Measurements from ENCODE around the gene TUBA4A. TPM values are rescaled to one million over a fixed set of nuclear protein-coding genes. Genes with fewer than 3 reads are reported as not detected.
"Not testable (repeated sequence)": the region's sequence is repeated elsewhere in the genome, so short reads cannot be mapped to it uniquely, and the experiment has no call there.

Gene TUBA4A
- total RNA-seq, 2 experiments from 2014 or later: 96.0 to 186 TPM

GRCh38 chr2:219261024-219261855, 7.5 kb upstream of the TUBA4A start:
- intact Hi-C loops (cut with micrococcal nuclease; ENCODE audit: unreplicated experiment): no loop called here
- H3K4me1 ChIP-seq (ENCODE audit: insufficient read depth, low read length, poor library complexity, severe bottlenecking): peaks cover 8% of the 10 kb centered on the region
- no peak overlapping the region for H2AFZ ChIP-seq (ENCODE audit: low read length)
- ChIA-PET POLR2A (interaction anchor here (0.7 to 1.6 kb wide), 3 partner anchors 15 to 18 kb away, joined by 3 to 5 read pairs (median 4); partner anchors contain the start of gene DNAJB2), CTCF (ENCODE audit: unreplicated experiment) (interaction anchor here (0.6 kb wide), 1 partner anchor 17 kb away, joined by 12 read pairs; no protein-coding TSS in a partner anchor)
- H3K9me3 ChIP-seq (ENCODE audit: low read length): no peaks in the 10 kb centered on the region
- no peaks in the 10 kb centered on the region for H4K20me1 ChIP-seq (ENCODE audit: insufficient read depth, low read length)
- H3K4me2 ChIP-seq (ENCODE audit: low read length): no peak overlapping the region
- TF ChIP-seq EZH2phosphoT487 (IDR thresholded peaks at IDR 0.05; ENCODE audit: borderline replicate concordance, low read depth, low read length) (no peak), CTCF (conservative IDR thresholded peaks at IDR 0.05; ENCODE audit: low read length) (no peak)
- no peak overlapping the region for H3K27ac ChIP-seq (ENCODE audit: low read depth, low read length, poor library complexity, severe bottlenecking)
- H3K9me2 ChIP-seq (ENCODE audit: insufficient read depth, low read length): no peaks in the 10 kb centered on the region
- no peak for DNase-seq (ENCODE audit: low spot score)
- no peak overlapping the region for H3K4me3 ChIP-seq (ENCODE audit: low read depth, low read length, poor library complexity, severe bottlenecking)
- no TSS peak for BruUV-seq (replicated peaks)
- H3K79me2 ChIP-seq (ENCODE audit: insufficient read depth, low read depth, low read length): no peaks in the 10 kb centered on the region
- H3K36me3 ChIP-seq (ENCODE audit: insufficient read depth, low read length): no peaks in the 10 kb centered on the region

GRCh38 chr2:219258942-219259341, 5.2 kb upstream of the TUBA4A start:
- BruUV-seq (replicated peaks); H3K4me2 ChIP-seq (ENCODE audit: low read length); DNase-seq (ENCODE audit: low spot score); H4K20me1 ChIP-seq (ENCODE audit: insufficient read depth, low read length); H3K9me2 ChIP-seq (ENCODE audit: insufficient read depth, low read length); H3K36me3 ChIP-seq (ENCODE audit: insufficient read depth, low read length); H2AFZ ChIP-seq (ENCODE audit: low read length); H3K4me3 ChIP-seq (ENCODE audit: low read depth, low read length, poor library complexity, severe bottlenecking); H3K27ac ChIP-seq (ENCODE audit: low read depth, low read length, poor library complexity, severe bottlenecking); H3K9me3 ChIP-seq (ENCODE audit: low read length); H3K79me2 ChIP-seq (ENCODE audit: insufficient read depth, low read depth, low read length); CTCF ChIA-PET (ENCODE audit: unreplicated experiment): not testable (repeated sequence)
- POLR2A ChIA-PET: interaction anchor here (0.9 to 1.4 kb wide), 2 partner anchors 10 to 15 kb away, joined by 4 to 6 read pairs; no protein-coding TSS in a partner anchor
- H3K4me1 ChIP-seq (ENCODE audit: insufficient read depth, low read length, poor library complexity, severe bottlenecking): peaks cover 19% of the 10 kb centered on the region
- intact Hi-C loops (cut with micrococcal nuclease; ENCODE audit: unreplicated experiment): loop anchor here (10.0 kb wide), 1 partner anchor 364 kb away; no protein-coding TSS in a partner anchor

GRCh38 chr2:219254590-219255201, 978 bp upstream of the TUBA4A start:
- Histone ChIP-seq H4K20me1 (ENCODE audit: insufficient read depth, low read length) (no peaks in the 10 kb centered on the region), H3K4me3 (ENCODE audit: low read depth, low read length, poor library complexity, severe bottlenecking) (peak overlapping the region; percentile 87), H3K36me3 (ENCODE audit: insufficient read depth, low read length) (peaks cover 27% of the 10 kb centered on the region), H3K27ac (ENCODE audit: low read depth, low read length, poor library complexity, severe bottlenecking) (peak overlapping the region; percentile 96), H3K9me2 (ENCODE audit: insufficient read depth, low read length) (no peaks in the 10 kb centered on the region), H3K9me3 (ENCODE audit: low read length) (no peaks in the 10 kb centered on the region), H3K4me2 (ENCODE audit: low read length) (peak overlapping the region; percentile 93), H2AFZ (ENCODE audit: low read length) (peak overlapping the region; percentile 49; the same call in 1 of the 2 replicates), H3K79me2 (ENCODE audit: insufficient read depth, low read depth, low read length) (peaks cover 27% of the 10 kb centered on the region), H3K4me1 (ENCODE audit: insufficient read depth, low read length, poor library complexity, severe bottlenecking) (peaks cover 40% of the 10 kb centered on the region)
- TF ChIP-seq EZH2phosphoT487 (IDR thresholded peaks at IDR 0.05; ENCODE audit: borderline replicate concordance, low read depth, low read length): no peak
- 0 out of 2 replicates have a peak, but pooled peaks have one; percentile 21 for TF ChIP-seq CTCF (conservative IDR thresholded peaks at IDR 0.05; ENCODE audit: low read length)
- no TSS peak for BruUV-seq (replicated peaks)
- POLR2A ChIA-PET: interaction anchor here (1.0 to 1.9 kb wide), 7 partner anchors 9 to 48 kb away, joined by 3 to 15 read pairs (median 4); partner anchors contain the start of genes ANKZF1, ATG9A, GLB1L and STK16
- intact Hi-C loops (cut with micrococcal nuclease; ENCODE audit: unreplicated experiment): loop anchor here (1.0 to 10.0 kb wide), 2 partner anchors 41 to 360 kb away; no protein-coding TSS in a partner anchor
- peak; percentile 56 for DNase-seq (ENCODE audit: low spot score)
- CTCF ChIA-PET (ENCODE audit: unreplicated experiment): interaction anchor here (0.6 to 2.6 kb wide), 2 partner anchors 23 to 37 kb away, joined by 3 to 7 read pairs; partner anchors contain the start of gene DNAJB2

All from OCI-LY7 (cell line).